K562 (cell line): ENCODE results near the gene RNH1. TPM values are rescaled to one million over a fixed set of nuclear protein-coding genes. Genes with fewer than 3 reads are reported as not detected.
A peak's percentile ranks its signal among the peaks of the same experiment; 100 is the strongest.

Experiments
- ATAC-seq: fragments of 200-7000 bp; cut with Tn5 transposase; 3 replicates; pipeline ENCODE4 v1.9.1; 2020; ENCODE audit warnings: moderate library complexity
- BruUV-seq: library from RNA; stranded (reverse); fragments of 400-500 nt; replicated peaks from 2 replicates; lab custom pipeline; 2021; lab: Mats Ljungman, UMichigan
- CTCF ChIA-PET: fragments of 300-600 bp; formaldehyde crosslinking; extraction: SDS; loops from one replicate; lab custom pipeline; 2021; ENCODE audit warnings: low intra/inter-chr PET ratio; lab: Yijun Ruan, JAX
- POLR2A ChIA-PET: fragments of 300-600, 350-650 bp; sonication (Branson Sonifier 250); formaldehyde crosslinking; extraction: SDS; loops from one replicate; lab custom pipeline; 2021; ENCODE audit warnings: antibody characterized with exemption, inconsistent platforms; lab: Yijun Ruan, JAX
- DNase-seq, 4 experiments: peaks; one replicate each; pipeline versions ENCODE4 v3.0.0 to v3.0.0-alpha.2; 2011 to 2018; ENCODE audit warnings: low spot score in 3 of 4, mixed read lengths in 3 of 4; ENCODE audit errors: extremely low read depth in 1 of 4
- FAIRE-seq: peaks from 2 replicates; lab custom pipeline; 2011; peaks lifted over from hg19 to GRCh38; lab: Jason Lieb, UNC
- H2AFZ ChIP-seq: 2 replicates; pipeline ENCODE4 v1.6.0; 2011; ENCODE audit warnings: low read depth, low read length, control low read depth, inconsistent platforms
- H3K27ac ChIP-seq: fragments of 200-600 bp; 3 replicates; pipeline ENCODE4 v1.8.0; 2011; ENCODE audit warnings: low read depth, mild to moderate bottlenecking, control low read depth, inconsistent platforms, low read length, moderate library complexity, mixed read lengths; ENCODE audit errors: extremely low read depth
- H3K27me3 ChIP-seq, 2 experiments: fragments of 300-600 bp in 1 of 2; 2 replicates in 1 of 2; 3 replicates in 1 of 2; pipeline versions ENCODE4 v1.6.0 to v1.8.0; 2011; ENCODE audit warnings: inconsistent platforms in 2 of 2, low read length in 2 of 2, mild to moderate bottlenecking in 1 of 2, mixed read lengths in 1 of 2, moderate library complexity in 1 of 2; ENCODE audit not compliant: control insufficient read depth in 2 of 2, insufficient read depth in 2 of 2
- H3K36me3 ChIP-seq: fragments of 300-600 bp; 3 replicates; pipeline ENCODE4 v1.8.0; 2011; ENCODE audit warnings: mild to moderate bottlenecking, low read length, inconsistent platforms; ENCODE audit not compliant: control insufficient read depth, insufficient read depth
- H3K4me1 ChIP-seq, 2 experiments: fragments of 200-600 bp in 1 of 2; replicated peaks in 1 of 2; 2 replicates in 1 of 2; 3 replicates in 1 of 2; pipeline versions ENCODE4 v1.5.1 to v1.8.0; 2011; ENCODE audit warnings: inconsistent platforms in 2 of 2, low read length in 2 of 2, mild to moderate bottlenecking in 1 of 2, mixed read lengths in 1 of 2, moderate library complexity in 1 of 2; ENCODE audit not compliant: control insufficient read depth in 2 of 2, insufficient read depth in 2 of 2
- H3K4me2 ChIP-seq: 2 replicates; pipeline ENCODE4 v1.6.1; 2011; ENCODE audit warnings: low read length, control low read depth, inconsistent platforms, mixed read lengths; ENCODE audit not compliant: insufficient read depth
- H3K4me3 ChIP-seq: fragments of 200-600 bp; sonication (generic), shearing (Covaris generic); 2 replicates; pipeline ENCODE4 v1.5.1; 2016; ENCODE audit warnings: control low read depth, inconsistent platforms
- H3K79me2 ChIP-seq: fragments of 200-600 bp; 3 replicates; pipeline ENCODE4 v1.8.0; 2011; ENCODE audit warnings: low read length, inconsistent platforms; ENCODE audit not compliant: control insufficient read depth, insufficient read depth
- H3K9ac ChIP-seq, 2 experiments: 2 replicates each; pipeline versions ENCODE4 v1.6.0 to v1.6.1; 2011; ENCODE audit warnings: low read depth in 2 of 2, low read length in 2 of 2, control low read depth in 1 of 2, inconsistent platforms in 1 of 2, mild to moderate bottlenecking in 1 of 2, mixed read lengths in 1 of 2; ENCODE audit not compliant: insufficient read depth in 1 of 2
- H3K9me1 ChIP-seq: one replicate; pipeline ENCODE4 v1.6.0; 2011; ENCODE audit warnings: inconsistent platforms, mild to moderate bottlenecking, low read length, moderate library complexity; ENCODE audit not compliant: control insufficient read depth, insufficient read depth
- H3K9me3 ChIP-seq: replicated peaks from 2 replicates; pipeline ENCODE4 v1.5.1; 2011; ENCODE audit warnings: low read depth, low read length, inconsistent platforms; ENCODE audit not compliant: control insufficient read depth, insufficient read depth
- H4K20me1 ChIP-seq: replicated peaks from 2 replicates; pipeline ENCODE4 v1.6.1; 2011; ENCODE audit warnings: low read length, inconsistent platforms, mixed read lengths; ENCODE audit not compliant: control insufficient read depth, insufficient read depth
- ADNP ChIP-seq: fragments of 200-800 bp; sonication (Bioruptor generic); IDR thresholded peaks from 2 replicates; pipeline ENCODE4 v1.6.1; 2016; ENCODE audit warnings: missing genetic modification characterization, missing compliant biosample characterization
- BHLHE40 ChIP-seq: IDR thresholded peaks from 2 replicates; pipeline ENCODE4 v1.6.1; 2011; ENCODE audit warnings: low read length, improper control_type of control experiment
- CBX1 ChIP-seq: sonication (generic); IDR thresholded peaks from 2 replicates; pipeline ENCODE4 v1.6.1; 2016; ENCODE audit warnings: antibody characterized with exemption, low read depth, mild to moderate bottlenecking
- ETV1 ChIP-seq: fragments of 450-650 bp; conservative IDR thresholded peaks from 2 replicates; pipeline ENCODE4 v1.6.1; 2016; ENCODE audit warnings: missing genetic modification characterization, control low read depth, low read depth, missing compliant biosample characterization
- FUS ChIP-seq: fragments of 200-400 bp; formaldehyde crosslinking; optimal IDR thresholded peaks from 2 replicates; pipeline ENCODE3; 2017; ENCODE audit warnings: low read depth, low read length
- GMEB1 ChIP-seq: fragments of 250-450 bp; sonication (Bioruptor Pico); IDR thresholded peaks from 2 replicates; pipeline ENCODE4 v1.4.0; 2020; ENCODE audit warnings: mild to moderate bottlenecking
- GTF2B ChIP-seq: IDR thresholded peaks from 2 replicates; pipeline ENCODE4 v1.6.1; 2011; ENCODE audit not compliant: insufficient read length; ENCODE audit errors: extremely low read depth
- L3MBTL2 ChIP-seq: fragments of 450-650 bp; IDR thresholded peaks from 2 replicates; pipeline ENCODE4 v1.6.1; 2016; ENCODE audit warnings: mild to moderate bottlenecking, moderate library complexity
- MYC ChIP-seq, 2 experiments: fragments of 250-450 bp in 1 of 2; sonication (Bioruptor Pico) in 1 of 2; IDR thresholded peaks; 2 replicates each; pipeline versions ENCODE4 v1.5.1 to v1.6.1; 2012 to 2021; ENCODE audit warnings: low read depth in 2 of 2, borderline replicate concordance in 1 of 2, improper control_type of control experiment in 1 of 2, low read length in 1 of 2, mild to moderate bottlenecking in 1 of 2, moderate library complexity in 1 of 2
- MYNN ChIP-seq, 2 experiments: sonication (generic); formaldehyde crosslinking in 1 of 2; IDR thresholded peaks; 2 replicates each; pipeline versions ENCODE4 v1.5.0 to v1.6.1; 2016 to 2020; ENCODE audit warnings: antibody characterized with exemption in 1 of 2, missing genetic modification reagents in 1 of 2
- NCOA6 ChIP-seq: fragments of 450-650 bp; IDR thresholded peaks from 2 replicates; pipeline ENCODE4 v1.6.1; 2017; ENCODE audit warnings: mild to moderate bottlenecking
- NFIC ChIP-seq: fragments of 450-650 bp; IDR thresholded peaks from 2 replicates; pipeline ENCODE4 v1.6.1; 2017; ENCODE audit warnings: mild to moderate bottlenecking, inconsistent platforms
- NUFIP1 ChIP-seq: fragments of 450-650 bp; IDR thresholded peaks from 2 replicates; pipeline ENCODE4 v1.6.1; 2018; ENCODE audit not compliant: partially characterized antibody
- PREB ChIP-seq: sonication (generic); formaldehyde crosslinking; IDR thresholded peaks from 2 replicates; pipeline ENCODE4 v1.8.1; 2023; ENCODE audit warnings: mild to moderate bottlenecking, missing genetic modification reagents
- PRMT5 ChIP-seq: sonication (generic); formaldehyde crosslinking; IDR thresholded peaks from 2 replicates; pipeline ENCODE4 v1.5.0; 2020; ENCODE audit warnings: missing genetic modification reagents
- ZNF143 ChIP-seq: sonication (generic); formaldehyde crosslinking; IDR thresholded peaks from 2 replicates; pipeline ENCODE4 v1.9.0; 2022; ENCODE audit warnings: mild to moderate bottlenecking, missing genetic modification reagents
- ZNF174 ChIP-seq: fragments of 250-450 bp; sonication (Bioruptor Pico); IDR thresholded peaks from 2 replicates; pipeline ENCODE4 v1.4.0; 2020; ENCODE audit warnings: mild to moderate bottlenecking
- ZNF253 ChIP-seq: fragments of 250-450 bp; sonication (Bioruptor Pico); conservative IDR thresholded peaks from 2 replicates; pipeline ENCODE4 v1.6.1; 2021; ENCODE audit warnings: mild to moderate bottlenecking
- ZNF354B ChIP-seq: fragments of 250-450 bp; sonication (Bioruptor Pico); IDR thresholded peaks from 2 replicates; pipeline ENCODE4 v1.4.0; 2020
- WGBS: fragments of 100-300 bp; shearing (Covaris generic); methylation state at CpG from one replicate; pipeline ENCODE4 v1.1.6; 2016; ENCODE audit warnings: low coverage, mixed read lengths; ENCODE audit not compliant: insufficient coverage; ENCODE audit errors: missing lambda C conversion rate; 5-methylcytosine and 5-hydroxymethylcytosine counted together
- in situ Hi-C: fragments of 300-500 bp; cut with MboI; formaldehyde crosslinking; loops from 4 replicates; pipeline ENCODE4 v1.15.0; 2018; ENCODE audit warnings: inconsistent platforms, mixed read lengths
- intact Hi-C: fragments of 100-400 bp; cut with micrococcal nuclease; formaldehyde crosslinking; loops from 2 replicates; pipeline ENCODE4 v1.14.2; 2022
- polyA plus RNA-seq, 8 experiments: library from polyadenylated mRNA; depleted of rRNA in 4 of 8; stranded (reverse) in 5 of 8; unstranded in 3 of 8; fragments of >200 nt; fragmentation: Nextera tagmentation in 2 of 8; fragmentation: Illumina TruSeq in 1 of 8; extraction: Ambion mirVana in 2 of 8; extraction: Trizol in 1 of 8; gene quantifications; 2 replicates each; pipeline versions ENCODE4 v1.2.1 to v1.2.3, GENCODE V29; 2011 to 2014; ENCODE audit warnings: inconsistent platforms in 1 of 8, missing spikeins in 1 of 8
- total RNA-seq, 7 experiments: library from RNA; depleted of rRNA in 6 of 7; stranded (reverse); fragments of >200 nt in 6 of 7; fragmentation: Illumina TruSeq in 2 of 7; extraction: Trizol in 2 of 7; gene quantifications; 2 replicates each; pipeline versions ENCODE4 v1.2.1 to v1.2.3, GENCODE V29; 2011 to 2021; ENCODE audit warnings: low replicate concordance in 1 of 7

The RNH1 gene
- total and polyA plus RNA-seq, 9 of the 15 experiments (the other 6 are each of a cell fraction or from before 2014, with no cell fraction given), result 2.5 to 160 (median 44.3) TPM

- H3K4me3 ChIP-seq, result peak overlapping the region; percentile 93
- intact Hi-C loops, result loop anchor here (2.0 kb wide), 1 partner anchor 58 kb away; no protein-coding TSS in a partner anchor
- ChIA-PET POLR2A (interaction anchor here (0.6 to 2.1 kb wide), 12 partner anchors 8 to 299 kb away, joined by 3 to 10 read pairs (median 6); partner anchors contain the start of genes BET1L, EPS8L2, PTDSS2 and RIC8A), CTCF (no interaction called here)
- H3K9me3 ChIP-seq, result no peaks in the 10 kb centered on the region
- peak; percentile 94 for FAIRE-seq
- peaks cover 65% of the 10 kb centered on the region for H3K79me2 ChIP-seq
- H4K20me1 ChIP-seq, result no peaks in the 10 kb centered on the region
- H3K9me1 ChIP-seq, result no peaks in the 10 kb centered on the region
- peak overlapping the region; percentile 98 for H3K27ac ChIP-seq
- H3K9ac ChIP-seq, result peak overlapping the region; percentile 97 to 100
- peaks cover 11 to 58% of the 10 kb centered on the region in 2 experiments for H3K4me1 ChIP-seq
- peak; percentile 76 for ATAC-seq
- 1% methylated on average over 53 of the region's 71 CpGs for WGBS
- H2AFZ ChIP-seq, result peak overlapping the region; percentile 96
- in situ Hi-C loops, result no loop called here
- BruUV-seq, result TSS peak; percentile 59
- peak; percentile 92 to 99 (median 94) for DNase-seq
- peaks cover 38% of the 10 kb centered on the region; the same call in 2 of the 3 replicates for H3K36me3 ChIP-seq
- H3K27me3 ChIP-seq, result no peaks in the 10 kb centered on the region
- H3K4me2 ChIP-seq, result peak overlapping the region; percentile 99
- TF ChIP-seq ZNF354B (CRISPR knock-in tag) (no peak), ZNF143 (CRISPR knock-in tag) (no peak), PRMT5 (CRISPR knock-in tag) (no peak), BHLHE40 (peak; percentile 91), L3MBTL2 (peak; percentile 86), ZNF174 (CRISPR knock-in tag) (0 out of 2 replicates have a peak, but pooled peaks have one; percentile 11), FUS (no peak), NCOA6 (no peak), MYNN (IDR thresholded peaks at IDR 0.05) (no peak), MYNN (CRISPR knock-in tag; IDR thresholded peaks at IDR 0.05) (no peak), GMEB1 (CRISPR knock-in tag) (peak; percentile 94), ETV1 (tag) (0 out of 2 replicates have a peak, but pooled peaks have one; percentile 26), ADNP (tag) (no peak), NFIC (peak; percentile 91), GTF2B (no peak), ZNF253 (CRISPR knock-in tag) (no peak), CBX1 (0 out of 2 replicates have a peak, but pooled peaks have one; percentile 39), NUFIP1 (peak; percentile 8), PREB (no peak), MYC (IDR thresholded peaks at IDR 0.05; ENCODE audit: low read depth, low read length) (peak; percentile 93), MYC (CRISPR knock-in tag; IDR thresholded peaks at IDR 0.05; ENCODE audit: borderline replicate concordance, low read depth) (peak; percentile 96)
Observed at GRCh38 chr11:506238-506994, 626 bp downstream of the RNH1 start.
